A673 (cell line): ENCODE measurements around the gene TTC34. TPM values are rescaled to one million over a fixed set of nuclear protein-coding genes. Genes with fewer than 3 reads are reported as not detected.

ENCODE experiments used
- BruUV-seq: library from RNA; stranded (reverse); fragments of 400-500 nt; replicated peaks from 2 replicates; lab custom pipeline; 2021; lab: Mats Ljungman, UMichigan
- CTCF ChIA-PET: fragments of 300-600 bp; sonication (Branson Sonifier 250); formaldehyde crosslinking; loops from one replicate; lab custom pipeline; 2022; ENCODE audit warnings: antibody characterized with exemption; lab: Charles Lee
- POLR2A ChIA-PET: fragments of 300-600 bp; sonication (Branson Sonifier 250); formaldehyde crosslinking; loops from one replicate; lab custom pipeline; 2022; ENCODE audit warnings: antibody characterized with exemption; ENCODE audit not compliant: low non-redundant PET; lab: Charles Lee
- DNase-seq: peaks from one replicate; pipeline ENCODE4 v3.0.0-alpha.2; 2015; ENCODE audit warnings: low spot score
- H3K27ac ChIP-seq: fragments of 200-600 bp; sonication (generic); 2 replicates; pipeline ENCODE4 v1.5.1; 2016; ENCODE audit warnings: mixed run types, low read depth, mild to moderate bottlenecking, mixed read lengths, antibody characterized with exemption, low read length; ENCODE audit not compliant: poor library complexity, severe bottlenecking
- H3K27me3 ChIP-seq: fragments of 200-600 bp; sonication (generic); replicated peaks from 2 replicates; pipeline ENCODE4 v1.6.1; 2017; ENCODE audit warnings: mixed run types, low read depth, mild to moderate bottlenecking, mixed read lengths, antibody characterized with exemption, low read length; ENCODE audit not compliant: insufficient read depth, poor library complexity
- H3K36me3 ChIP-seq: fragments of 200-600 bp; sonication (generic); 2 replicates; pipeline ENCODE4 v1.6.1; 2016; ENCODE audit warnings: mixed run types, mild to moderate bottlenecking, mixed read lengths, antibody characterized with exemption, low read length; ENCODE audit not compliant: insufficient read depth, poor library complexity, severe bottlenecking
- H3K4me1 ChIP-seq: fragments of 200-600 bp; sonication (generic); 2 replicates; pipeline ENCODE4 v1.6.1; 2017; ENCODE audit warnings: mixed run types, mild to moderate bottlenecking, mixed read lengths, antibody characterized with exemption, low read length; ENCODE audit not compliant: insufficient read depth, poor library complexity, severe bottlenecking
- H3K4me3 ChIP-seq: fragments of 200-600 bp; sonication (generic); 2 replicates; pipeline ENCODE4 v1.5.1; 2016; ENCODE audit warnings: low read depth, mixed run types, mild to moderate bottlenecking, mixed read lengths, low read length; ENCODE audit not compliant: poor library complexity, severe bottlenecking
- H3K9me3 ChIP-seq: fragments of 200-600 bp; sonication (generic); 2 replicates; pipeline ENCODE4 v1.6.1; 2016; ENCODE audit warnings: mixed run types, low read depth, mild to moderate bottlenecking, mixed read lengths, antibody characterized with exemption, low read length; ENCODE audit not compliant: poor library complexity, severe bottlenecking
- EZH2 ChIP-seq: fragments of 200-600 bp; sonication (generic); IDR thresholded peaks from 2 replicates; pipeline ENCODE4 v1.6.1; 2017; ENCODE audit warnings: borderline replicate concordance, low read depth, mild to moderate bottlenecking, mixed read lengths, antibody characterized with exemption, low read length; ENCODE audit not compliant: poor library complexity, severe bottlenecking
- intact Hi-C: fragments of 100-400 bp; cut with micrococcal nuclease; formaldehyde crosslinking; loops from one replicate; pipeline ENCODE4 v1.10.0; 2022; ENCODE audit not compliant: unreplicated experiment
- total RNA-seq: library from RNA; stranded (reverse); gene quantifications from 2 replicates; pipeline ENCODE4 v1.2.3, GENCODE V29; 2021
- TF ChIP-seq, protein P1 (sequence below): fragments of 300-800, 200-600 bp; sonication (generic); conservative IDR thresholded peaks from 2 replicates; pipeline ENCODE4 v1.5.1; 2017; ENCODE audit warnings: low read depth, mild to moderate bottlenecking, antibody characterized with exemption, low read length, moderate library complexity, mixed read lengths

TTC34 gene
- total RNA-seq, 1 experiment from 2014 or later: 0.84 TPM

DNA sequence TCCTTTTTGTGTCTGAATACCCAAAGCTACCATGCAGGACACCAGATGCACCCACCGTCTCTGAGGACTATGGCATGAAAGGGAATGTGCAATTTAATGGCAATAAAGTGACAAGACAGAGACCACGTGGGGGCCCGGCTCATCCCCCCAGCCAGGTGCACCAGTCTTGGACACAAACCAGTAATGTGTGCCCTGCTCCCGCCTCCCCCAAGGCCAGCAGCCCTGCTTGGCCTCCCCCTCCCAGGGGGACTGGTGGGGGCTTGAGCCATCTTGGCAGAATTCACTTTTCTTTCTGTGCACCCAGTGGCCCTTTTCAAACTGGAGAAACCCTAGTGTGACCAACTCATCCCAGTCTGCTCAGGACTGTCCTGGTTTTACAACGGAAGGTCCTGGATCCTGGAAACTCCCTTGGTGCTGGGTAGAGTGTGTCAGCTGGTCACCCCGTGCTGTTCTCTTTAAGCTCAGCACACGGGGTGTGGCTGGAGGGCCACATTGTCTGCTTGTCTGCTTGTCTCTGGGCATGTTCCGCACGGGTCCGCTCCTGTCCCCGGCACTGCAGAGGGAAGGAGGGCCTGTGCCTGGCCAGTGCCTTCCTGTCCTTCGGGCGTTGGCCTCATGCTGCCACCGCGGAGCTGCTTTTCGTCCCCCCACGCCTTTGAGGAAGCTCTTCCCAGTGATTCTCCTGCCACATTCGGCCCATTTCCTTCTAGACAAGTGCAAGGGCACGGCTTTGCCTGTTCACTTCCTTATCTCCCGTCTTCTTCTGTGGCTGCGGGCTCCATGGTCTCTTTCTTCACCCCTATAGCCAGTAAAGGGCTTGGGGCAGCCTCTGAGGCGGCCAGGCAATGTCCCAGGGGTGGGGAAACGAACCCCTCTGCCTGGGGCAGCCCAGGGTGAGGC is 45.8 kb upstream of the TTC34 start:
- ChIA-PET CTCF (no interaction called here), POLR2A (no interaction called here)
- H3K9me3 ChIP-seq: peaks cover 7% of the 10 kb centered on the region
- no peak for DNase-seq
- TF ChIP-seq, protein P1, sequence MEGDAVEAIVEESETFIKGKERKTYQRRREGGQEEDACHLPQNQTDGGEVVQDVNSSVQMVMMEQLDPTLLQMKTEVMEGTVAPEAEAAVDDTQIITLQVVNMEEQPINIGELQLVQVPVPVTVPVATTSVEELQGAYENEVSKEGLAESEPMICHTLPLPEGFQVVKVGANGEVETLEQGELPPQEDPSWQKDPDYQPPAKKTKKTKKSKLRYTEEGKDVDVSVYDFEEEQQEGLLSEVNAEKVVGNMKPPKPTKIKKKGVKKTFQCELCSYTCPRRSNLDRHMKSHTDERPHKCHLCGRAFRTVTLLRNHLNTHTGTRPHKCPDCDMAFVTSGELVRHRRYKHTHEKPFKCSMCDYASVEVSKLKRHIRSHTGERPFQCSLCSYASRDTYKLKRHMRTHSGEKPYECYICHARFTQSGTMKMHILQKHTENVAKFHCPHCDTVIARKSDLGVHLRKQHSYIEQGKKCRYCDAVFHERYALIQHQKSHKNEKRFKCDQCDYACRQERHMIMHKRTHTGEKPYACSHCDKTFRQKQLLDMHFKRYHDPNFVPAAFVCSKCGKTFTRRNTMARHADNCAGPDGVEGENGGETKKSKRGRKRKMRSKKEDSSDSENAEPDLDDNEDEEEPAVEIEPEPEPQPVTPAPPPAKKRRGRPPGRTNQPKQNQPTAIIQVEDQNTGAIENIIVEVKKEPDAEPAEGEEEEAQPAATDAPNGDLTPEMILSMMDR: no peak
- no peak for TF ChIP-seq EZH2
- H3K27ac ChIP-seq: no peak overlapping the region
- no peaks in the 10 kb centered on the region for H3K36me3 ChIP-seq
- BruUV-seq: no TSS peak
- no peaks in the 10 kb centered on the region for H3K4me1 ChIP-seq
- H3K4me3 ChIP-seq: no peak overlapping the region
- peaks cover 35% of the 10 kb centered on the region for H3K27me3 ChIP-seq
- intact Hi-C loops: no loop called here

- Histone ChIP-seq H3K27me3 (peaks cover 30% of the 10 kb centered on the region), H3K4me1 (no peaks in the 10 kb centered on the region), H3K36me3 (no peaks in the 10 kb centered on the region), H3K4me3 (no peak overlapping the region), H3K27ac (no peak overlapping the region), H3K9me3 (peaks cover 7% of the 10 kb centered on the region)
- intact Hi-C loops: no loop called here
- no TSS peak for BruUV-seq
- POLR2A ChIA-PET: no interaction called here
- CTCF ChIA-PET: no interaction called here
- no peak for TF ChIP-seq EZH2
- DNase-seq: no peak
Observed at GRCh38 chr1:2845869-2846268, 44.4 kb upstream of the TTC34 start.

DNA sequence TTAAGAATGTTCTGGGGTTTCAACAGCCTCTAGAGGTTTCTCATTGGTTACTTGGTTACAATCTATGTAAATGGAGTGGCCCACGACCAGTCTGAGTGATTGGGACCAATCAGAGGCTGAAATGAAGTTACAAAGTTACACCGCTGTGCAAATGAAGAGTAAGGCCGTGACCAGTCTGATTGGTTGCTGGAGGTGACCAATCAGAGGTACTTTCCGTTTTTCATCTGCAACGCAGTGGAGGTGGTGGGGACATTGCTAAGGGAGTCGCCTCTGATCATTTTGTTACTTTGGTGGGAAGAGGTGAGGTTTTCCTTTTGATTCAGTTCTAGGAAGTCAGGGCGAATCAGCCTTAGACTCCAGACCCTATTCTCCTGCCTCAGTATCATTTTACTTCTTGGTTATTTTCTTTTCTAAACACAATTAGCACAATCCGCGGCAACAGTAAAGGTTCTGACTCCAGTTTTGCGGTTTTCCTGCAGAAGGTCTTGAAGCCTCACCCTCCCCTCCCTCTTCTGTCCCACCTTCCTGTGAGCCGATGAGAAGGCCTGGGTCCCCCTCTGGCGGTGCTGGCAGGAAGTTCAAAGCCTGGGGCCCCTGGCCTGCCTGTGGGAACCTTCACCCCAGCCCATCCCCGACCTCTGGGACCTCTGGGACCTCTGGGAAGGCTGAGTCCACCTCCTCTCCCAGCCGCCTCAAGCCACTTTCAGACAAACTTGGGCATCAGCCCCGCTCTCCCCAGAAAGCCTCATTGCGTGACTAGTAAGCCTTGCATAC is 38.7 kb upstream of the TTC34 start:
- no peak overlapping the region for H3K27ac ChIP-seq
- intact Hi-C loops: no loop called here
- no peaks in the 10 kb centered on the region for H3K36me3 ChIP-seq
- no peak for DNase-seq
- H3K4me1 ChIP-seq: no peaks in the 10 kb centered on the region
- ChIA-PET POLR2A (no interaction called here), CTCF (no interaction called here)
- H3K4me3 ChIP-seq: no peak overlapping the region
- H3K9me3 ChIP-seq: peaks cover 7% of the 10 kb centered on the region
- no peak for TF ChIP-seq EZH2
- TF ChIP-seq, protein P1: no peak
- BruUV-seq: no TSS peak
- H3K27me3 ChIP-seq: peaks cover 15% of the 10 kb centered on the region
